ENCODE data around the gene SDK2.

The SDK2 gene

DNA sequence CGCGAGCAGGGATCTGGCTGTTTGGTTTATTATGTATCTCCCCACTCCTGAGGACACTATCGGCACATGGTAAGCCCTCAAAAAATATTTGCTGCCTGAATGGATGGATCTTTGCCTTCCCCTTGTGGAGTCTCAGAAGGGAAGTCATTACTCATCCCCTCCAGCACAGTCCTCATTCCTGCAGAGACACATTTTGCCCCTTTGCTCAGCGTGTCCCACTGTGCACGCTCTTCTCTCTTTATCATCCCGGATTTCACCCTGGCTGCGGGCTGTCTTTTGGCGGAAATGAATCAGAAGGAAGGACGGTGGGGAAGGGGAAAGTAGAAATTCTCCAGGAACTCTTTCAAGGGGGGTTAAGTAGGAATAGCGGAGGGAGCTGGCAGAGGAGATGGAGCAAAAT lies 207.3 kb downstream of the SDK2 start:
- no peaks in the 10 kb centered on the region for H3K27me3 Mint-ChIP-seq
- H3K36me3 Mint-ChIP-seq: no peaks in the 10 kb centered on the region
- no peak overlapping the region for H3K27ac Mint-ChIP-seq
- no peaks in the 10 kb centered on the region for H3K4me1 Mint-ChIP-seq
- no peaks in the 10 kb centered on the region for H3K9me3 Mint-ChIP-seq
- H3K4me3 Mint-ChIP-seq: no peak overlapping the region

- Mint-ChIP-seq H3K9me3 (no peaks in the 10 kb centered on the region), H3K4me3 (no peak overlapping the region), H3K27me3 (no peaks in the 10 kb centered on the region), H3K4me1 (no peaks in the 10 kb centered on the region), H3K27ac (no peak overlapping the region), H3K36me3 (no peaks in the 10 kb centered on the region)
Observed at GRCh38 chr17:73435412-73435811, 208.8 kb downstream of the SDK2 start.

- H3K9me3 Mint-ChIP-seq: no peaks in the 10 kb centered on the region
- no peak overlapping the region for H3K4me3 Mint-ChIP-seq
- H3K4me1 Mint-ChIP-seq: peaks cover 4% of the 10 kb centered on the region
- no peak overlapping the region for H3K27ac Mint-ChIP-seq
- no peaks in the 10 kb centered on the region for H3K27me3 Mint-ChIP-seq
- H3K36me3 Mint-ChIP-seq: no peaks in the 10 kb centered on the region
Observed at GRCh38 chr17:73434154-73434553, 210.1 kb downstream of the SDK2 start.

DNA sequence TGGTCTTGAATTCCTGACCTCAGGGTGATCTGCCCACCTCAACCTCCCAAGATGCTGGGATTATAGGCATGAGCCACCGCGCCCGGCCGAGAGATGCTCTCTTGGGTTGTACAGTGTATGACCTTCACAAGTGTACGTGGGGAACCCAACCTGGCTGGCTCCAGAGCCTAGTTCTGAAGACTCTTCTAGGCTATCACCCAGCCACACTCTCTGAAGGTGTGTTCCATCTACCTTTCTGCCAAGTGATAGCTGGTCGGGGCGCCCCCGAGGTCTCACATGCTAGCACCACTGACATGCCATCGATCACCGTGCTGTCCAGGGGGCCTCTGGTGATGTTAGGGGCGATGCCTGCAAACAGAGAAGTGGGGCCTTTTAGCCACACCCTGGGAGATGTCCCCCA lies 210.7 kb downstream of the SDK2 start:
- no peak overlapping the region for H3K27ac Mint-ChIP-seq
- H3K9me3 Mint-ChIP-seq: no peaks in the 10 kb centered on the region
- H3K4me1 Mint-ChIP-seq: peaks cover 4% of the 10 kb centered on the region
- no peaks in the 10 kb centered on the region for H3K36me3 Mint-ChIP-seq
- H3K27me3 Mint-ChIP-seq: no peaks in the 10 kb centered on the region
- H3K4me3 Mint-ChIP-seq: no peak overlapping the region

- no peaks in the 10 kb centered on the region for H3K9me3 Mint-ChIP-seq
- no peaks in the 10 kb centered on the region for H3K36me3 Mint-ChIP-seq
- no peaks in the 10 kb centered on the region for H3K27me3 Mint-ChIP-seq
- H3K4me1 Mint-ChIP-seq: peaks cover 4% of the 10 kb centered on the region
- H3K27ac Mint-ChIP-seq: no peak overlapping the region
- no peak overlapping the region for H3K4me3 Mint-ChIP-seq
Observed at GRCh38 chr17:73432624-73433190, 211.5 kb downstream of the SDK2 start.

DNA sequence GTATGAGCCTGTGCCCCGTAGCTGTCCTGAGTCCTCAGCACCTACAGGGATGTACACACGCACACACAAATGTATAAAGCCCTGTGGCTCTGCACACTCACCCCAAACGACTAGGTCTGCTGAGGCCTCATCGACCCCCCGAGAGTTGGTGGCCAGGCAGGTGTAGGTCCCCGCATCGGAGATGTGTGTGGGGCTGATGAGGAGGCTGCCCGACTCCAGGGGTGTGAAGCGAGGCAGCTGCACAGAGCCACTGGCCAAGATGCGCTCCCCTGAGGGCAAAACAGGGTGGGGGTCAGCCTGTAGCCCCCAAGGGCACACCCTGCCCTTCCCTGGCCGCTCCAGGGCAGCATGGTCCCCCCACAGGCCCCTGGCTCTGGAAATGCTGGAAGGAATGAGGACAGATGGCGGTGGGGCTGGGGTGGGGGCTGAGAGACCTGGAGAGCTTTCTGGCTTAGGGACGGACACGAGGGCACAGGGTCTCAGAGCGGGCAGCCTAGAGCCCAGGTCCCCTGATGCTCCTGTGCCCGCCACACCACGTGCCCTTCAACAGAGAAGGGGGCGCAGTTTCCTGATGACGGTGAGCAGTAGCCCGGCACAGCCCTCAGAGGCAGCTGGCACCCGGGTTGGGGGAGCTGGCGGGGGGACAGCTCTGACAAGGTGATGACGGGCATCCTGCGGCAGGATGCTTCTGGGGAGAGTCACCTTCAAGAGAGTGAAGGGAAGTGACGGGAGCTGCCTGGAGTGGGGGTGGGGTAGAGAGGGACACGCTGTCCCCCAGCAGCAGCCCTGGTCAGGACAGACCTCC lies 212.6 kb downstream of the SDK2 start:
- Mint-ChIP-seq H3K27me3 (no peaks in the 10 kb centered on the region), H3K9me3 (no peaks in the 10 kb centered on the region), H3K4me3 (no peak overlapping the region), H3K27ac (no peak overlapping the region), H3K4me1 (peaks cover 4% of the 10 kb centered on the region), H3K36me3 (no peaks in the 10 kb centered on the region)

DNA sequence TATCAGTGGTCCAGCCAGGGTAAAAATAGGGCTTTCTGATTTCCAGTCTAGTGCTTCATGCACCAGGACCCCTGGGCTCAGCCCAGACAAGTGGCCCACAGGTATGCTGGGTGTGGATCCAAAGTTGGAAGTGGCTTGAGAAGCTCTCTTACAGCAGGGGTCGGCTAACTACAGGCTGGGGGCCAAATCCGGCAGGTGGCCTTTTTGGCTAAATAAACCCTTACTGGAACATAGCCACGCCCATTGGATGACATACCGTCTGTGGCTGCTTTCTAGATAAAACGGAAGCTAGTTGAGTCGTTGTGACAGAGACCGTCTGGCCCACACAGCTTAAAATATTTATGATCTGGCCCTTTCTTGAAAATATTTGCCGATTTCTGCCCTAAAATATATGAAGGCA lies 213.4 kb downstream of the SDK2 start:
- Mint-ChIP-seq H3K4me3 (no peak overlapping the region), H3K4me1 (peaks cover 4% of the 10 kb centered on the region), H3K27me3 (no peaks in the 10 kb centered on the region), H3K27ac (no peak overlapping the region), H3K9me3 (no peaks in the 10 kb centered on the region), H3K36me3 (no peaks in the 10 kb centered on the region)

- H3K27ac Mint-ChIP-seq: no peak overlapping the region
- no peak overlapping the region for H3K4me3 Mint-ChIP-seq
- H3K4me1 Mint-ChIP-seq: peaks cover 4% of the 10 kb centered on the region
- H3K9me3 Mint-ChIP-seq: no peaks in the 10 kb centered on the region
- H3K36me3 Mint-ChIP-seq: no peaks in the 10 kb centered on the region
- H3K27me3 Mint-ChIP-seq: no peaks in the 10 kb centered on the region
Observed at GRCh38 chr17:73430165-73430680, 214.0 kb downstream of the SDK2 start.

- H3K9me3 Mint-ChIP-seq: no peaks in the 10 kb centered on the region
- no peaks in the 10 kb centered on the region for H3K36me3 Mint-ChIP-seq
- no peak overlapping the region for H3K27ac Mint-ChIP-seq
- H3K4me1 Mint-ChIP-seq: peaks cover 4% of the 10 kb centered on the region
- H3K4me3 Mint-ChIP-seq: no peak overlapping the region
- H3K27me3 Mint-ChIP-seq: no peaks in the 10 kb centered on the region
Observed at GRCh38 chr17:73429440-73430164, 214.6 kb downstream of the SDK2 start.

DNA sequence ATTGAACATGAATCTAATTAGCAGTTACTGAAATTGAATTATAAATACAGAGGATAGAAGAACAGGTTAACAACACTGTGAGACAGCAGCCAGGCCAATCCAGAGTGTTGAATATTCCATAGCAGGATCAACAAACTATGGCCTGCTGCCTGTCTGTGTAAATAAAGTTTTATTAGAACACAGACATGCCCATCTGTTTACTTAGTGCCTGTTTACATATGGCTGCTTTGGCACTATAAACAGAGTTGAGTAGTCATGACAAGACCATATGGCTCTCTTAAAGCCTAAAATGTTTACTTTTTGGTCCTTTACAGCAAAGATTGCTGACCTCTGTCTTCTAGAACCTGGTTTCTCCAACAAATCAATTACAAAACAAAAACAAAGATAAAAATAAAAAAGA lies 217.0 kb downstream of the SDK2 start:
- Mint-ChIP-seq H3K4me3 (no peak overlapping the region), H3K4me1 (peaks cover 4% of the 10 kb centered on the region), H3K27ac (no peak overlapping the region), H3K9me3 (no peaks in the 10 kb centered on the region), H3K36me3 (no peaks in the 10 kb centered on the region), H3K27me3 (no peaks in the 10 kb centered on the region)

DNA sequence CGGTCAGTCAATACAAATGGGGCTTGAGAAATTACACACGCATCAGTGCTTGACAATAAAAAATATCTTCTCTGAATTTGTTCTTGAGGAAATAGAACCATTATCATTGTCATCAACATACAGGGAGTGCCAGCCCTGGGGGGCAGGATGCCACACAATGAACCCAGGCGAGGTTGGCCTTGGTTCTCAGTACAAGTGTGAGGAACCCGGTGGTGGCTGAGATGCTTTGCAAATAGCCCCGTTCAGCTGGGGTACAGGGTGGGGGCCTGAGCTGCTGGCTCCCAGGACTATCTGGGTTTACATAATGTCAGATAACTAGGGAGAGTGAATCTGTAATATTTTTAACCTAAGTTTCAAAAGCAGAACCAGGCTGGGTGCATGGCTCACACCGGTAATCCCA lies 219.7 kb downstream of the SDK2 start:
- Mint-ChIP-seq H3K27me3 (no peaks in the 10 kb centered on the region), H3K4me3 (no peak overlapping the region), H3K9me3 (no peaks in the 10 kb centered on the region), H3K36me3 (no peaks in the 10 kb centered on the region), H3K4me1 (peaks cover 3% of the 10 kb centered on the region), H3K27ac (no peak overlapping the region)

DNA sequence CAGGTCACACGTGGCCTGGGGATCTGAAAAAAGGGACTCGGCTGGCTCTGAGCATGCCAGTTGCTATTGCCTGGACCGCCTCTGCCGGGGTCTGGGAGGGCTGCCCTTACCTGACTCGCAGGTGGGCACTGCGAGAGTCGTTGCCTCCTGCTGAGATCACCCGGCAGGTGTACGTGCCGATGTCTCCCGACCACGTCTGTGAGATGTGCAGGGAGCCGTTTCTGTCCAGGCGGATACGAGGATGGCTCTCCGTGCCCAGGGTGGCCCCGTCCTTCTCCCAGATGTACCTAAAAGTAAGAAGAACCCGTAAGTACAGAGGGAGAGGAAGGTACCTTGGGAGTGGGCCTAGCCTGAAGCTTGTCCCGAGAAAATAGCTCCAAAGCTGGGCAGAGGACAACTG lies 220.4 kb downstream of the SDK2 start:
- Mint-ChIP-seq H3K9me3 (no peaks in the 10 kb centered on the region), H3K27ac (no peak overlapping the region), H3K36me3 (no peaks in the 10 kb centered on the region), H3K27me3 (no peaks in the 10 kb centered on the region), H3K4me1 (no peaks in the 10 kb centered on the region), H3K4me3 (no peak overlapping the region)

DNA sequence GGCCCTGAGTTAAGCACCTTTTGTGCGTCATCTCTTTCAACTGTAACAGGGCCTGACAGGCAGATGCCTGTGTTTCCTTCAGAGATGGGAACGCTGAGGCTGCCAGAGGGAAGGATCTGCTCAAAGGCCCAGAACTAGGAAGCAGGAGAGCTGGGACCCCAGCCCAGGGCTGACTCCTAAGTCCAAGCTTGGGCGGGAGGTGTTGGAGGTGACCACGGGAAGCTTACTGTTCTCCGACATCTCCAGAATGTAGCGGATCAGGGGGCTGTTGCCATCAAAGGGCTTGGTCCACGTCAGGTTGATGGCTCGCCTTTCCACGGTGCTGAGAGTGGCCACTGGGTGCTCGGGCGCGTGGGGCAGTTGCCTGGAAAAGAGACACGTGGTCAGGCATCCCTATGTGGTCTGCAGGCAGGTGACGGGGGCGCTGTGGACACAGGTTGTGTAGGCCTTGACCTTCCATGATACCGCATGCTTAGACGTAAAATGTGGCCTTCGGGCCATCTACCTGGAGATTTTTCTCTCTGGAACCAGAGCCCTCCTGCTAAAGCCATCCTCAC lies 221.0 kb downstream of the SDK2 start:
- Mint-ChIP-seq H3K9me3 (no peaks in the 10 kb centered on the region), H3K36me3 (no peaks in the 10 kb centered on the region), H3K4me1 (no peaks in the 10 kb centered on the region), H3K4me3 (no peak overlapping the region), H3K27me3 (no peaks in the 10 kb centered on the region), H3K27ac (no peak overlapping the region)

GRCh38 chr17:73422121-73422520 lies 222.1 kb downstream of the SDK2 start:
- Mint-ChIP-seq H3K27me3 (no peaks in the 10 kb centered on the region), H3K4me1 (no peaks in the 10 kb centered on the region), H3K27ac (no peak overlapping the region), H3K4me3 (no peak overlapping the region), H3K36me3 (no peaks in the 10 kb centered on the region), H3K9me3 (no peaks in the 10 kb centered on the region)

- Mint-ChIP-seq H3K4me1 (no peaks in the 10 kb centered on the region), H3K4me3 (no peak overlapping the region), H3K27me3 (no peaks in the 10 kb centered on the region), H3K9me3 (no peaks in the 10 kb centered on the region), H3K36me3 (no peaks in the 10 kb centered on the region), H3K27ac (no peak overlapping the region)
Observed at GRCh38 chr17:73420897-73421296, 223.3 kb downstream of the SDK2 start.

- H3K4me3 Mint-ChIP-seq: no peak overlapping the region
- H3K36me3 Mint-ChIP-seq: peaks cover 3% of the 10 kb centered on the region
- no peak overlapping the region for H3K27ac Mint-ChIP-seq
- H3K4me1 Mint-ChIP-seq: no peaks in the 10 kb centered on the region
- H3K9me3 Mint-ChIP-seq: no peaks in the 10 kb centered on the region
- H3K27me3 Mint-ChIP-seq: no peaks in the 10 kb centered on the region
Observed at GRCh38 chr17:73419881-73420280, 224.4 kb downstream of the SDK2 start.

Data from activated naive CD4-positive, alpha-beta T cell treated with anti-CD3 and anti-CD28 coated beads, Interleukin-2, amount 50 U/mL, for 24 hours (primary cell).